ENCODE measurements around the gene GLG1.

GLG1 gene

DNA sequence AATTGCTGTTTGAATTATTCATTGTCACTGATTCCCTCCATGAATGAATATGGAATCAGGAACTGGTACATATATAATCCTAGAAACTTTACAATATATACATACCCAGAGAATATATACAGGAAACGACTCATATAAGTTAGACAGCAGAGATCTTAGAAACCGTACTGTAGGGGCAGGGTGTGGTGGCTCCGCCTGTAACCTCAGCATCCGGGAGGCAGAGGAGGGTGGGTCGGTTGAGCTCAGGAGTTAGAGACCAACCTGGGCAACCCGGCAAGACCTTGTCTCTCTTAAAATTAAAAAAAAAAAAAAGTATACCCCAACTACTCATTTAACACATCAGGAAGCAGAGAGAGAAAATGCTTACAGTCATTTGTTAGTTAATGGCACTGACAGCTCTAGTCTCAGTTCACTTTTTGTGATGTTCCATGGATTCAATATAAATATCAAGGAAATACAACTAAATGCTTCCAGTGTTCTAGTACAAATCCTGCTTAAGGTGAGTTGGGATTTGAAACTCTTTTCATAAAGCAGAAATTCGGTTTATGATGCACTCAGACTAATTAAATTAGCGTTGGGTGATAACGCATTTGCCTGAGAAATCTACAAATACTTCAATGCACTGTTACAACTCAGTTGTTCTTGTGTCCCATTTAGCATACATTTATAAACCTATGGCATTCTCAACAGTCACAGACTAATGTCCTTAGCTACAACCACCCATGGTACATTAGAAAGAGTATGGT lies 5.6 kb downstream of the GLG1 start:
- Mint-ChIP-seq H3K4me1 (peaks cover 69% of the 10 kb centered on the region), H3K36me3 (ENCODE audit: low read depth) (peaks cover 10% of the 10 kb centered on the region), H3K9me3 (no peaks in the 10 kb centered on the region), H3K4me3 (peak overlapping the region; percentile 32), H3K27ac (no peak overlapping the region), H3K27me3 (no peaks in the 10 kb centered on the region)
- DNase-seq (peak; percentile 57), ATAC-seq (peak; percentile 92)

DNA sequence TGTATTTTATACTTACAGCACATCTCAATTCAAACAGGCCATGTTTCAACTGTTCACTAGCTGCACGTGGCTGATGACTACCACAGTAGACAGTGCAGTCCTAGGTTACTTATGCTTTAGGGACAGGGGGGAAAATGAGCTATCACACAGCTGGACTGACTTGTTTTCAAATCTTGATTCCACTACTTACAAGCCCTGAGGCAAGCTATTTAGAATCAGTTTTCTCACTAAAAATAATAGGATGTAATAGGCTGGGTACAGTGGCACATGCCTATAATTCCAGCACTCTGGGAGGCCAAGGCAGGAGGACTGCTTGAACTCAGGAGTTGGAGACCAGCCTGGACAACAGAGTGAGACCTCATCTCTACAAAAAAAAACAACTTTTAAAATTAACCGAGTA lies 10.3 kb downstream of the GLG1 start:
- Mint-ChIP-seq H3K27ac (peak overlapping the region; percentile 70), H3K4me1 (peaks cover 58% of the 10 kb centered on the region)

DNA sequence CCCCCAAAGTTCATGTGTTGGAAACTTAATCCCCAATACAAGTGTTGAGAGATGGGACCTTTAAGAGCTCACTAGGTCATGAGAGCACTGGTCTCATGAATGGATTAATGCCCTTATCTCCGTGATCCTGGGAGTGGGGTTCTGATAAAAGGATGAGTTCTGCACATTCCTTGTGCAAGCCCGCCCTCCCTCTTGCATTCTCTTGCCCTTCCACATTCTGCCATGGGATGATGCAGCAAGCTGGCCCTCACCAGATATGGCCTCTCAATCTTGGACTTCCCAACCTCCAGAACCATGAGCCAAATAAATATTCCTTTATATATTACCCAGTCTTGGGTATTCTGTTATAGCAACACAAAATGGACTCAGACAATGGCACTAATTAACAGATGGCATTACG lies 14.1 kb downstream of the GLG1 start:
- H3K36me3 Mint-ChIP-seq (ENCODE audit: low read depth): peaks cover 14% of the 10 kb centered on the region
- peaks cover 55% of the 10 kb centered on the region for H3K4me1 Mint-ChIP-seq
- ATAC-seq (no peak), DNase-seq (no peak)
- H3K27ac Mint-ChIP-seq: no peak overlapping the region
- H3K27me3 Mint-ChIP-seq: no peaks in the 10 kb centered on the region
- no peak overlapping the region for H3K4me3 Mint-ChIP-seq
- H3K9me3 Mint-ChIP-seq: no peaks in the 10 kb centered on the region

More for the DNA sequence above, 10.3 kb downstream of the GLG1 start:
- peaks cover 13% of the 10 kb centered on the region for H3K36me3 Mint-ChIP-seq (ENCODE audit: low read depth)
- DNase-seq: no peak
- no peaks in the 10 kb centered on the region for H3K27me3 Mint-ChIP-seq
- no peaks in the 10 kb centered on the region for H3K9me3 Mint-ChIP-seq
- H3K4me3 Mint-ChIP-seq: no peak overlapping the region
- ATAC-seq: no peak

DNA sequence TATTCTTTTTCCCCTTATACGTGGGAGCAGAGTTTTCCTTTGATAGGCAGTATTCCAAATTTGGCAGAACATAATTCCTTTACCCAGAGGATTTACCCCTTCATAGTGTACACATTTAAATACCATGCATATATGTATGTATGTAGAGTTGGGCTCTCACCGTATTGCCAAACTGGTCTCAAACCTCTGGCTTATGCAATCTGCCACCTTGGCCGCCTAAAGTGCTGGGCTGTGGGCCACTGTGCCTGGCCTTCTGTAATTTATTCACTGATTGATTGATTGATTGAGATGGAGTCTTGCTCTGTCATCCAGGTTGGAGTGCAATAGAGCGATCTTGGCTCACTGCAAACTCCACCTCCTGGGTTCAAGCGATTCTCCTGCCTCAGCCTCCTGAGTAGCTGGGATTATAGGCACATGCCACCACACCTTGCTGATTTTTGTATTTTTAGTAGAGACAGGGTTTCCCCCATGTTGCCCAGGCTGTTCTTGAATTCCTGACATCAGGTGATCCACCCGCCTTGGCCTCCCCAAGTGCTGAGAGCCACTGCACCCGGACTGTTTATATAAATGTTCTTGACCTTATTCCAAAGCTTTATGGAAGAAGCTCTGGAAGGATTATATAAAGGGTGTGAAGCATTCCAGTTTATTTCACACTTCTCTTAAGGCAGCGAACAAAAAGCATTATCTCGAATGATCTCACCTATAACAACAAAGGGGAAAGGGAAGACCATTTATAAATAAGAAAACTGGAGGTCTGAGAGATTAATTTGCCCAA lies 14.9 kb downstream of the GLG1 start:
- peaks cover 15% of the 10 kb centered on the region for H3K36me3 Mint-ChIP-seq (ENCODE audit: low read depth)
- H3K27ac Mint-ChIP-seq: no peak overlapping the region
- no peaks in the 10 kb centered on the region for H3K9me3 Mint-ChIP-seq
- peaks cover 62% of the 10 kb centered on the region for H3K4me1 Mint-ChIP-seq
- H3K27me3 Mint-ChIP-seq: no peaks in the 10 kb centered on the region
- ATAC-seq: no peak
- no peak overlapping the region for H3K4me3 Mint-ChIP-seq
- DNase-seq: no peak

DNA sequence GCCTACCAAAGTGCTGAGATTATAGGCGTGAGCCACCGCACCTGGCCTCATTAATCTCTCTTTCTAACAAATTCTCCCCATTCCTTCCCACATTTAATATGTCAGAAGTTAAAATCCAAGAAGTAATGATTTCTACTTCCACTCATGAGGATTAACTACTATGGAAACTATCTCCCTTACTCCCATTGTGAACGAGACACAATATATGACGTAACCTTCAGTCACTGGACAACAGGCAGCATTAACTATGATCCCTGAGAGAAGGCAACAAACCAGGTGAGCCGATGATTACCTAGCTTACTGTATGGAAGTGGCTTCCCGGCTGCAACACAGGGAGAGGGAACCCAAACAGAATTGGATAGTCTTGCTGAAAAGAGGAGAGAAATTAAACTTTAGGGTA lies 20.0 kb downstream of the GLG1 start:
- no peak overlapping the region for H3K4me3 Mint-ChIP-seq
- ATAC-seq (no peak), DNase-seq (no peak)
- peaks cover 21% of the 10 kb centered on the region for H3K36me3 Mint-ChIP-seq (ENCODE audit: low read depth)
- H3K9me3 Mint-ChIP-seq: no peaks in the 10 kb centered on the region
- H3K27me3 Mint-ChIP-seq: no peaks in the 10 kb centered on the region
- peak overlapping the region; percentile 12 for H3K27ac Mint-ChIP-seq
- peaks cover 75% of the 10 kb centered on the region for H3K4me1 Mint-ChIP-seq

DNA sequence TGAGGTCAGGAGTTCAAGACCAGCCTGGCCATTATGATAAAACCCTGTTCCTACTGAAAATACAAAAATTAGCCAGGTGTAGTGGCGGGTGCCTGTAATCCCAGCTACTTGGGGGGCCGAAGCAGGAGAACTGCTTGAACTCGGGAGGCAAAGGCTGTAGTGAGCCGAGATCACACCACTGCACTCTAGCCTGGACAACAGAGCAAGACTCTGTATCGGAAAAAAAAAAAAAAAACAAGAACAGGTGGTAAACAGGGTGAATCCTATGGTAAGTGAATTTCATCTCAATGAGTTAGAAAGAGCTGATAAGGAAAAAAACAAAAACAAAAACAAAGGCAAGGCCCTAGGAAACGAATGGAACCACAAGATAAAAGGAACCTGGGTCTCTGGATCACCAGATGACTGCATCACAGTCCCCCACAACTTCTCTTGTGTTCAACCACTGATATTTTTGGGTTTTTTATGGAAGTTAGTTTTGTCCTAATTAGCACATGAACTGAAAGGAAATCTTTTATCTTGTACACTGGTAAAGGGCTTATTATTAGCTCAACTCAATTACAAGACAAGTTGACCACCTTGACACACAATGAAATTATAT lies 21.0 kb downstream of the GLG1 start:
- Mint-ChIP-seq H3K27me3 (no peaks in the 10 kb centered on the region), H3K27ac (no peak overlapping the region), H3K36me3 (ENCODE audit: low read depth) (peaks cover 23% of the 10 kb centered on the region), H3K9me3 (no peaks in the 10 kb centered on the region), H3K4me3 (no peak overlapping the region), H3K4me1 (peaks cover 77% of the 10 kb centered on the region)
- ATAC-seq: no peak
- DNase-seq: no peak

DNA sequence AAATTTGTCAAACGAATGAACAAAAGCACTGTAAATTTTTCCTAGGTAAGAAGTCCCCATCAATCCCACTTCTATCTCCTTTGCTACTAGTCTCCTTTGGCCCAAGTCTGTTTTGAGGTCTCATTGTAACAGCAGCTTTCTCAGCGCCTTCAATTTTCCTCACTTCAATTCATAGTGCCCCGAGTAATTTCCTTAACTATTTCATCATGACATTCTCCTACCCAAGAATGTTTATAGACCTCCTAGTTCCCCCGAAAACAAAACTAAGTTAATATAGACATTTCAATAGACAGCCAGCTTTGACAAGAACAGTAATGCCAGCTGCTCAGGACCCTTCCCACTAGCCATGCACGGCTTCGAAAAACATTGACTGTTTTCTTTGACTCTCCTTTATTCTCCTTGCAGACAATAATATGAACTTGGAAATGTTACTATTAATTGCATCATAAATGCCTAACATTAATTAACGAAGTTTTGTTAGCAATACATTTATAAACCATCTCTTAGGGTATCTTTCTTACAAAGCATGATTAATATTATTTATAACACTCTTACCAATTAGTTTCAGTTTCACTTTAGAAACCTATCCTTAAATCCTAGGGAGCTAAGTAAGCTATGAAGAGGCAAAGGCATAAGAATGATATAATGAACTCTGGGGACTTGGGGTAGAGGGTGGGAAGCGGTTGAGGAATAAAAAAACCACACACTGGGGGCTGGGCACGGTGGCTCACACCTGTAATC lies 22.8 kb downstream of the GLG1 start:
- Mint-ChIP-seq H3K4me1 (peaks cover 81% of the 10 kb centered on the region), H3K4me3 (no peak overlapping the region), H3K27me3 (no peaks in the 10 kb centered on the region), H3K27ac (peak overlapping the region; percentile 6), H3K36me3 (ENCODE audit: low read depth) (peaks cover 22% of the 10 kb centered on the region), H3K9me3 (no peaks in the 10 kb centered on the region)
- ATAC-seq: no peak
- DNase-seq: no peak

DNA sequence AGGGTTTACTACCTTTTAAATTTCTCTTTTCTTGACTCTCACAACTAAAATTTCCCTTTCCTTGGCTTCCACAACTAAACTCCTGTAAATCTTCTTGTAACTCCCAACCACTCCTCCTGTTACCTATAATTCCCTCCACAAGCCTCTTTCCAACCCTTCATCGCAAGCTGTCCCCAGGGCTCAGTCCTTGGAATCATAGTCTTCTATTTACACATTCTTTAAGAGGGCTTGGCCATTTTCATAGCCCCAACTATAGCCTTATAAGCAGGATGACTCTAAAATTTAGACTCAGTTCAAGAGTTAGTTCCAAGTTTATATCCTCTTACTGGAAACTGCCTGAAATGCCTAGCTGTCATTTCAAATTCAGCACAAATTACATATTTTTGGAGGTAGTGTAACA lies 23.9 kb downstream of the GLG1 start:
- Mint-ChIP-seq H3K9me3 (no peaks in the 10 kb centered on the region), H3K4me1 (peaks cover 83% of the 10 kb centered on the region), H3K27ac (peak overlapping the region; percentile 14), H3K4me3 (no peak overlapping the region), H3K36me3 (ENCODE audit: low read depth) (peaks cover 19% of the 10 kb centered on the region), H3K27me3 (no peaks in the 10 kb centered on the region)
- DNase-seq (no peak), ATAC-seq (no peak)

DNA sequence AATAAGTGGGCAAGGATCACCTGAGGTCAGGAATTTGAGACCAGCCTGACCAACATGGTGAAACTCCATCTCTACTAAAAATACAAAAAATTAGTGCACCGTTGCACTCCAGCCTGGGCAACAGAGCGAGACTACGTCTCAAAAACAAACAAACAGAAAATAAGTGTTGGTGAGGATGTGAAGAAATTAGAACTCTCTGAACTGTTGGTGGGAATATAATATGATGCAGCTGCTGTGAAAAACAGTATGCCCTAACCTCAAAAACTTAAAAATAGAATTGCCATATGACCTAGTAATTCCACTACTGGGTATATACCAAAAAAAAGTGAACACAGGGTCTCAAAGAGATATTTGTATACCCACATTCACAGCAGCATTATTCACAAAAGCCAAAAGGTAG lies 26.1 kb downstream of the GLG1 start:
- Mint-ChIP-seq H3K4me3 (no peak overlapping the region), H3K27me3 (no peaks in the 10 kb centered on the region), H3K36me3 (ENCODE audit: low read depth) (peaks cover 15% of the 10 kb centered on the region), H3K9me3 (no peaks in the 10 kb centered on the region), H3K27ac (peak overlapping the region; percentile 81), H3K4me1 (peaks cover 76% of the 10 kb centered on the region)
- DNase-seq (no peak), ATAC-seq (peak; percentile 51)

DNA sequence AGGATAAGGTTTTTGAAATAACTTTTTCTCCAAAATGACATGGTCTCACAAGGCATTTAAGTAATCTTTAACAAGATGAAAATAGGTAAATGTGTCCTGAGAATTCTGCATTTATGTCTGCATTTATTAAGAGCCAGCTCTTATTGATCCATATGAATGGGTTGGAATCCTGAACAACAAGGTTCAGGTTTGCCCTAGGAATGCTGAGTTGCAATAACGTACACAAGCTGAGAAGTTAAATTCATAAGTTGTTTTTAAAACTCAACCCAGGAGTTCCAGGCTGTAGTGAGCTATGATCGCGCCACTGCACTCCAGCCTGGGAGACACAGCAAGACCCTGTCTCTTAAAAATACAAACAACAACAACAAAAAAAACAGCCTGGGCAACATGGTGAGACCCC lies 28.1 kb downstream of the GLG1 start:
- peaks cover 10% of the 10 kb centered on the region for H3K36me3 Mint-ChIP-seq (ENCODE audit: low read depth)

DNA sequence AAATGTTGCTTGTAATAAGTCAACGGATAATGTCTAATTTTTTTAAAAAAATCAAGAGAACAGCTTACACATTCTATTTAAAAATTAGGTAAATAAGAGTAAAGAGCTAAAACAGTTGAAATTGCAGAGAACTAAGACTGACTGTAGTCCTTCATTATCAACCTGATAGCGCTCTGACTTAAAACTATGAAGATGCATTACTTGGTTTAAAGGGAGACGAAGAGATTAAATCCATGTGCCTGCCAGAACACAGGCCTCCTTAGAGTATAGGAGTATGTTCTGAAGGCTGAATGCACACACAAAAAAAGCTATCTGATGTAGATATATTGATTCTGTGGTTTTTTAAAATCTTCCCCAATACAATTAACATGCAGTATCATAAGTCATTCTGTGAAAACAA lies 28.5 kb downstream of the GLG1 start:
- no peaks in the 10 kb centered on the region for H3K27me3 Mint-ChIP-seq
- H3K27ac Mint-ChIP-seq: peak overlapping the region; percentile 62
- peaks cover 75% of the 10 kb centered on the region for H3K4me1 Mint-ChIP-seq
- H3K36me3 Mint-ChIP-seq (ENCODE audit: low read depth): peaks cover 7% of the 10 kb centered on the region
- no peak overlapping the region for H3K4me3 Mint-ChIP-seq
- DNase-seq: no peak
- no peaks in the 10 kb centered on the region for H3K9me3 Mint-ChIP-seq
- no peak for ATAC-seq

More for the DNA sequence above, 28.1 kb downstream of the GLG1 start:
- H3K9me3 Mint-ChIP-seq: no peaks in the 10 kb centered on the region
- ATAC-seq: no peak
- no peak for DNase-seq
- H3K4me1 Mint-ChIP-seq: peaks cover 75% of the 10 kb centered on the region
- no peaks in the 10 kb centered on the region for H3K27me3 Mint-ChIP-seq
- H3K4me3 Mint-ChIP-seq: no peak overlapping the region
- H3K27ac Mint-ChIP-seq: peak overlapping the region; percentile 42

DNA sequence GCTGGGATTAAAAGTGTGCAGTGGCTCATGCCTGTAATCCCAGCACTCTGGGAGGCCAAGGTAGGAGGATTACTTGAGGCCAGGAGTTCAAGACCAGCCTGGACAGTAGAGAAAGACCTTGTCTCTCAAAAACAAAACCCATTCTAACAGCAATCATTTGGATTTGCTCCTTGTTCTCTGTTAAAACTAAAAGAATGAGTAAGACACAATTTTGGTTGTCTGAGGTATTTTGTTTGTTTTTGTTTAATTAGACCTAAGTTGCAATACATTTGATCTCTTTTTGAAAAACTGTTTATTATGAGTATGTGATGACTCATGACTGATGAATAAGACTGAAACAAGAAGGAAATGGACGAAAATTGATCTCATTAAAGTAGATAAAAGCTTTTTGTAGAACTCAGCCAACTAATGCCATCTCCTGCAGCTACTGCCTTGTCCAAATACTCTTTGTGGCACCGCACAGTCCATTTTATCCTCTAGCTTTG lies 29.0 kb downstream of the GLG1 start:
- H3K9me3 Mint-ChIP-seq: no peaks in the 10 kb centered on the region
- H3K27me3 Mint-ChIP-seq: no peaks in the 10 kb centered on the region
- ATAC-seq: peak; percentile 62
- H3K4me1 Mint-ChIP-seq: peaks cover 73% of the 10 kb centered on the region
- H3K4me3 Mint-ChIP-seq: no peak overlapping the region
- H3K27ac Mint-ChIP-seq: peak overlapping the region; percentile 62
- H3K36me3 Mint-ChIP-seq (ENCODE audit: low read depth): peaks cover 6% of the 10 kb centered on the region
- no peak for DNase-seq

DNA sequence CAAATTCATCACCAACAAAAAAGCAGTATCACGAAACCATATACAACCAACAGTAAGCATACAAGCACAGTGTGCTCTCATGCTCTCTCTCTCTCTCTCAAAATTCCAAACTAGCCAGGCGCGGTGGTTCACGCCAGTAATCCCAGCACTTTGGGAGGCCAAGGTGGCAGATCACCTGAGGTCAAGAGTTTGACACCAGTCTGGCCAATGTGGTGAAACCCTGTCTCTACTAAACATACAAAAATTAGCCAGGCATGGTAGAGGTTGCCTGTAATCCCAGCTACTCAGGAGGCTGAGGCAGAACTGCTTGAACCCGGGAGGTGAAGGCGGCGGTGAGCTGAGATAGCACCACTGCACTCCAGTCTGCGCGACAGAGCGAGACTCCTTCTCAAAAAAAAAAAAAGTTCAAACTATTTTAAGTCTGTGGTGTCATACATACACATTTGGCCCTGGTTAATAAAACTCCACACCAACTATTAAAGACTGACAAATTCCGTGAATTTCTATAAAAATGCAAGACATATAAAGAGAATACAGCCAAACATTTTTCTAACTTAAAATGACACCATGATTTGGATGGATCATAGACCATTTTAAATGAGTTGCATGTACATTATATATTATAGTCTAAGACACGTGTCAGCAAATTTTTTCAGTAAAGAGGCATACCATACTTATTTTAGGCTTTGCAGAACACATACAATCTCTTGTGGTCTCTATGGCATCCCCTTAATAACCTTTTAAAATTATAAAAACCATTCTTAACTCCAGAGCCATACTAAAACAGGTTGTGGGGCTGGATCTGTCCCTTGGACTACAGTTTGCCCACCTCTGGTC lies 30.9 kb downstream of the GLG1 start:
- Mint-ChIP-seq H3K9me3 (no peaks in the 10 kb centered on the region), H3K4me1 (peaks cover 70% of the 10 kb centered on the region), H3K27ac (peak overlapping the region; percentile 19), H3K27me3 (no peaks in the 10 kb centered on the region), H3K36me3 (ENCODE audit: low read depth) (peaks cover 2% of the 10 kb centered on the region), H3K4me3 (no peak overlapping the region)
- ATAC-seq: no peak
- no peak for DNase-seq
